Breast epithelium (tissue), 3 donors: ENCODE measurements around the gene FRMPD4.

Source experiments
- CTCF ChIP-seq, 3 donors: fragments of 450-650 bp; IDR thresholded peaks; one replicate each; pipeline ENCODE4 v1.5.1; 2016 to 2017; ENCODE audit warnings: antibody characterized with exemption in 3 of 3, mild to moderate bottlenecking in 3 of 3, moderate library complexity in 3 of 3
- POLR2A ChIP-seq: fragments of 450-650 bp; IDR thresholded peaks from one replicate; pipeline ENCODE4 v1.6.1; 2016; ENCODE audit warnings: antibody characterized with exemption, mild to moderate bottlenecking, moderate library complexity
- POLR2AphosphoS5 ChIP-seq, 3 donors: sonication (generic); formaldehyde crosslinking; IDR thresholded peaks; one replicate each; pipeline ENCODE4 v1.6.1; 2017; ENCODE audit warnings: antibody characterized with exemption in 3 of 3

GRCh38 chrX:12579311-12579710 is 441.0 kb downstream of the FRMPD4 start:
- TF ChIP-seq CTCF (IDR thresholded peaks at IDR 0.05) (no peak), POLR2AphosphoS5 (IDR thresholded peaks at IDR 0.05) (no peak), POLR2A (no peak)
